Activated CD4-positive, alpha-beta T cell treated with anti-CD3 and anti-CD28 coated beads, Interleukin-2, Interleukin-6, amounts not matched to agents 100 ng/mL and 50 ng/mL, durations not matched to agents 16 hours and 8 hours (primary cell): ENCODE results near the gene DTX3.
"Not testable (repeated sequence)": the region's sequence is repeated elsewhere in the genome, so short reads cannot be mapped to it uniquely, and the experiment has no call there.

Experiments
- DNase-seq: peaks from one replicate; pipeline ENCODE4 v3.0.0-alpha.2; 2020

DTX3 gene

GRCh38 chr12:57607958-57608663 is 3.5 kb downstream of the DTX3 start:
- DNase-seq = no peak

DNA sequence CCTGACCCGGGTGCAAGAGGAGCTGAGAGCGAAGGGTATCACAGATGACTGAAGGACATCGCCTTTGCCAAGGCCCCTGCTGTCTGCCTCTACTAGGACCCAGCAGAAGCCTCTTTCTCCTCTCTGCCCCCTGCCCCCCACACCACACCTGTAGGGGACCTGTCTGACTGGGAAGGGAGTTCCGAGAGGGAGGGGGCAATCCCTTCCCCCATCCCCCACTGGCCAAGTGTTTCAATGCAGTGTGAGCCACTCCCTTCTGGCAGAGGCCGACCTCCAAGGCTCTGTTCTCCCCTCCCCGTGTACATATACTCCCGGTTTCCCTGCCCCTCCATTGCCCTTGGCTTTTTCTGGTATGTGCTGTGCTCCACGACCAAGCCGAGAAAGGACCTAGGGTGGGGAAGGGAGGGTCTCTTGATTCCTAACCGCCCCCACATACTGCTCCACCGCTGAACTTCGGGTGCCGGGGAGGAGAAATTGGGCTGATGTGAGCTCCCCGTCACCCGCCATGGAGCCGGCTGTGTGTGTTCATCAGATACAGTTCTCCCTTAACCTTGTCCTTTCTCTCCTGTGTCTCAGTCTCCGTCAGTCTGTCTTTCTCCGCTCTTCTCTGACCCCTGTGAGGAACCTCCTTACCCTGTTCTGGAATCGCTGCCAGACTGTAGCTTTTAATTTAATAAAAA is 4.6 kb downstream of the DTX3 start:
- no peak for DNase-seq

DNA sequence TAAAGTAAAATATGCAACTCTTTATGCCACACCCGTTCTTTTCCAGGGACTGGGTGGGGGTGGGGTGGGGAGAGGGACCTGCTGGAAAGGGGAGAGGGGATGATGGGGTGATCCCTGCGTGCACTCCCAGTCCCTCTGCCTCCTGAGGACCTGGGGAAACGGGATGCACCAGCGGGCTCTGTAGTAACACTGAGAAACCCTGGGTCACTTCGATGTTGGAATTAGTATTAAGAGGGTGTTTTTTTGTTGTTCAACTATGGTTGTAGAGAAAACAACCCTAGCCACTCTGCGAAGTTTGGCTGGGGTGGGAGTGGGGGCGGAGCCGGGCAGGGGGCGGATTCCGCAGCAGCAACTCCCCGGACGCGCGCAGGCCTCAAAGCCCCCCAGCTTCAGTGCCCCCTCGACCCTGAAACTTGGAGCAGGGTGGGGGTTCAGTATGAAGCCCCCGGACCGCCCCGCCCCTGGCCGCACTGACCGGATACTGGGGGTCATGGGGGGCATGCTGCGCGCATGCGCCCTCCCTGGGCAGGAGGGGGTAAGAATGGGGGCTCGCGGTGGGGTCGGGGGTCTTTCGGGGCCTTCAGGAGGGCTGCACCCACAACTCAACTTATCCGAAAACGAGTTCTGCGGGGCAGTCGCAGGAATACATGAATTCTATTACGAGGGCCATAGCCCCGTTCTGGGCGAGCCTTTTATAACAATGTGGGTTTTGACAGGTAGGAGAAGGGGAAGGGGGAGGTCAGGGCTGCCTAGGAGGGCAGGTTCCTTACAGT is 5.3 kb downstream of the DTX3 start:
- no peak for DNase-seq

- no peak for DNase-seq
Observed at GRCh38 chr12:57610554-57611107, 6.0 kb downstream of the DTX3 start.

DNA sequence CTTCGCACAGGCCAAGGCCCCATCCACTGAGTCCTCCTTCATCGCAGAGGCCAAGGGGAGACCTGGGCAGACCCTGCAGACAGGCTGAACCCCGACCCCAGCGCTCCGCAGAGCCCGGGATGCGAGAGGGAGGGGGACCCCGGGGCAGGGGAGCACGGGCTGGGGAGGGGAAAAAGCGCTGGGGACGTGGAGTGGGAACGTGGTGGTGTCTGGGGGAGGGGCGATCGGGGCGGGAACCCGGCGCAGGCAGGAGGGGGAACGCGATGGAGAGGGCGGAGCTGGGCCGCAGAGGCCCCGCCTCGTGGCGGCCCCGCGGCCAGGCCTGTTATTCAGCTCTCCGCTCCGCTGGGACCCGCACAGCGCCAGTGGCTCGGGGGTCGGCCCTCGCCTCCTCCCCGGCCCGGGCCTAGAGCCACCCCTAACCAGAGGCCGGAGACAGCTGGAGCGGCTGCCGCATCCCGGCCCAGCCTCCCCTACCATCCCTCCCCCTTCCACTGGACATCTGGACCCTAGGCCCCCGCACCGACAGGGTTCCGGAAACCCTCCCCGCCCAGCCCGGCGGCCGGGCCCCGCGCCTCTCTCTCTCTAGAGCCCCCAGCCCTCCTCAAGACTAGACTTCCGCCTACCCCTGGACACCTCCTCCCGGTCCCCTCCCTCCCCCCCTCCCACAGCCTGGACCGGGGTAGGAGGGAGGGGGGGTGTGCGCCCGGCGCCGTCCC is 6.6 kb downstream of the DTX3 start, which contains the start of gene ARHGEF25:
Gene ARHGEF25, plus strand, starts transcription at position 328 of the 719 bp plus-strand sequence. CDS start 460 bp downstream, outside the sequence.
- DNase-seq = peak; percentile 37

DNA sequence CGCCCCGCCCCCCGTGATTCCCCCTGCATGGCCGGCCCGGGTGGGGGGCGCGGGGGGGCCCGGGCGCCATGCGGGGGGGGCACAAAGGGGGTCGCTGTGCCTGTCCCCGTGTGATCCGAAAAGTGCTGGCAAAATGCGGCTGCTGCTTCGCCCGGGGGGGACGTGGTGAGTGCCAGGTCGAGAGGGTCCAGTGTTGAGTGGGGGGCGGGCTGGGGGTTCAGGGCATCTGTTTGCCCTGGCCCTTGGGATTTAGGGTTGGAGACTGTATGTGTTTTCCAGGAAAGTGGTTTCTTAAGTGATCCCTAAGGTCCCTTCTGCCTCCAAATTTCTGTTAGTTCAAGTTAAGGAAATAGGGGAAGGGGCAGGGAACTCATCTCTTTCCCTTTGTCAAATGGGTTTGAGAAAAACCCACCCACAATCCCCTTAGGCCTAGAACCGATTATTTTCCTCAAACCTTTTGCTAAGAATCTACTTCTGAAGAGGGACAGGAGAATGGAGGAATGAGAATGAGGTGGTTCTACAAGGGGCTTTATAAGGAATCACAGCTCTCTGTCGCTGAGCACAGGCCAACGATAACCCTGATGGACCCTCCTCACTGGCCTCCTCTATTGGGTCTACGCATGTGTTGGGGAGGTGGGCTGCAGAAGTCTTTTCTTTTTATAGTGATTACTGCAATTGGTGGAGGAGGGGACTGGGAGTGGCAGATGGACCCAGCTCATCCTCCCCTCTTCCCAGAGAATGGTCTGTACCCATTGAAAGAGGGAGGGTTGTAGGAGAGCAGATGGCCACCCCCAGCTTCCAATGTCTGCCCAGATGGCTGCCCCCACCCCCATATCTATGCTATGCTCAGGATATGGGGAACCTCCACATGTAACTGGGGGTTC is 7.4 kb downstream of the DTX3 start:
- no peak for DNase-seq

- DNase-seq = no peak
Observed at GRCh38 chr12:57612711-57613426, 8.2 kb downstream of the DTX3 start.

- DNase-seq = no peak
Observed at GRCh38 chr12:57613427-57614109, 8.9 kb downstream of the DTX3 start.

- DNase-seq = peak; percentile 17
Observed at GRCh38 chr12:57614178-57614947, 9.7 kb downstream of the DTX3 start.

- no peak for DNase-seq
Observed at GRCh38 chr12:57614948-57615500, 10.4 kb downstream of the DTX3 start.

DNA sequence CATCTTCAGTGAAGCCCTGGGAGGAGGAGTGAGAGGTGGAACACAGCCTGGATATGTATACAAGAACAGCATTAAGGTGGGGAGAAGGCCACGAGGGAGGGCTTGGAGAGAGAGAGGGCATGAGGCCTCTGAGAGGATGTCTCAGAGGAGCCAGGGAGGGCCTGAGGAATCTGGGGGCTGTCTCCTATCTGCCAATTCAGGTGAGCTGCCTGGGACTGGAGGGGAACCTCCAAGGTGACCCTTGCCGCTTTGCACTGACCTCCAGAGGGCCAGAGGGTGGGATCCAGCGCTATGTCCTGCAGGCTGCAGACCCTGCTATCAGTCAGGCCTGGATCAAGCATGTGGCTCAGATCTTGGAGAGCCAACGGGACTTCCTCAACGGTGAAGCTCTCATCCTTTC is 11.0 kb downstream of the DTX3 start:
- DNase-seq = no peak

GRCh38 chr12:57616383-57617101 is 11.9 kb downstream of the DTX3 start:
- DNase-seq = no peak

DNA sequence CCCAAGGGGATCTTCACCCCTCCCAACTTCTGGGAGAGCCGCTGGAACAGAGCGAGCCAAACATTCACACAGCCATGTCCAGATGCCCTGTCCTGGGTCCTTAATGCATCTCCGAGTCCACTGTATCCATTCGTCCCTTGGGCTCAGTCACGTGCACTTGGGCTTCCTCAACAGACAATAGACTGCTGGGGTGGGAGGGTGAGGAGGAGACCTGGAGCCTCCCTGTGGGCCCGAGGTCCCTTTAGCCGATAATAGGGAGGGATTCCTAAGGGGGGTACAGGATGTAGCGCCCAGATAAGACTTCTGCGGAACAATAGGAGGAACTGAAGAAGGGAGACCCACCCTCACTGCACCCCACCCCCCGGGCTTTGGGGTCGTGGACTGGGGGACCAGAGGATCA is 13.3 kb downstream of the DTX3 start:
- no peak for DNase-seq

GRCh38 chr12:57618431-57618830 is 13.8 kb downstream of the DTX3 start:
- not testable (repeated sequence) for DNase-seq

DNA sequence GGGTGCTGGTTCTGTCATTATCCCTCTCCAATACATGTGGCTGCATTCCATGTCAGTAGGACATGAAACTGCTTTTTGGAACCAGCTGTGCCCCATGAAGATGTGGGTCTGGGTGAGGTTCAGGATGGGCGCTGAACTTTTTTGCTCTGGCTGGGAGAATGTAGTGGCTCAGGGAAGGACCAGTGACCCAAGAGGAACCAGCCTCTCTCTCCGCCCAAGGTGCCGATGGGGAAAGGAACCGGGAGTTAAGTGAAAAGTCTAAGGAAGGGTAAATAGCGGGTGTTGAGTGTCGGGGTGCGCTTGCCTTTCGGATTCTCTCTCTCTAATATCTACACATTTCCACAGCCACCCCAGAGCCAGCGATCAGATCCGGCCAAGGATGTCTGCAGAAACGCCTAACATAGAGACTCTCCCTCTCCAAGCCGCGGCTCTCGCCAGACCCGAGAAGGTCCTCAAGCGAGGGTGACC is 14.4 kb downstream of the DTX3 start:
- DNase-seq = no peak

GRCh38 chr12:57619434-57620244 is 15.0 kb downstream of the DTX3 start:
- DNase-seq = no peak

DNA sequence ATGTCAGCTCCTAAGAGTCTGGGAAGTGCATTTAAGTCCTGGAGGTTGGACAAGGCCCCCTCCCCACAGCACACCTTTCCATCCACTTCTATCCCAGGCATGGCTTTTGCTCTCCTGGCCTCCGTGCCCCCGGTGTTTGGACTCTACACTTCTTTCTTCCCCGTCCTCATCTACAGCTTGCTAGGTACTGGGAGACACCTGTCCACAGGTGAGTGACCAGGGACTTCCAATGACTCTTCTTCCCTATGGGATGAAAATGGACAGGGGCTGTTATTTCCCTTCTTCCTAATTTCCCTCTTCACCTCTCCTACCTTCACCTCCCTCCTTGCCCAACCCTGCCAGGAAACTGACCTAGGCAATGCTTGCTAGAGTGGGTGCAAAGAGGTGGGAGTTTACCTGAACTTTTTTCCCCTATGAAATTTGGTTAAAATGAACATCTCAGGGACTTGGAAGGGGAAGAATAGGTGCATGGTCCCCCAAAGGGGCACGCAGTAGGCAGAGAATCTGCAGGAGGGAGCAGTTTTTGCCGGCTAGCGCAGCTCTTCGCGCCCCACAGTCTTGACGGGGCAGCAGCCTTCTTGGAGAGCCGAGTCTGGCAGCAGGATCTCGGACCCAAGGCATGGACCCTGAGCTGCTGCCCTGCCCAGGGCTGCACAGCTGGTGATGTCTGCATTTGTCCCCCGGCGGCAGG is 15.8 kb downstream of the DTX3 start:
- DNase-seq = no peak
